GM21576 (cell line): ENCODE data around the gene C19orf25.
A peak's percentile ranks its signal among the peaks of the same experiment; 100 is the strongest.

Experiments used
- ATAC-seq: cut with Tn5 transposase; IDR thresholded peaks from one replicate; pipeline ENCODE4 v1.9.1; 2021; ENCODE audit warnings: mild to moderate bottlenecking, moderate library complexity; ENCODE audit not compliant: unreplicated experiment

Gene C19orf25

GRCh38 chr19:1496714-1497577 is 17.9 kb upstream of the C19orf25 start:
- no peak for ATAC-seq

- no peak for ATAC-seq
These were observed 17.0 kb upstream of the C19orf25 start for GRCh38 chr19:1495799-1496713.

GRCh38 chr19:1495051-1495798 is 16.2 kb upstream of the C19orf25 start:
- no peak for ATAC-seq

GRCh38 chr19:1494115-1494815 is 15.2 kb upstream of the C19orf25 start:
- no peak for ATAC-seq

- no peak for ATAC-seq
These were observed 13.5 kb upstream of the C19orf25 start for GRCh38 chr19:1492474-1493006.

GRCh38 chr19:1491849-1492170 is 12.8 kb upstream of the C19orf25 start:
- no peak for ATAC-seq

GRCh38 chr19:1491114-1491848 is 12.3 kb upstream of the C19orf25 start, which contains the start of gene REEP6:
TSS of gene REEP6 (plus strand) at chr19:1491181. CDS start at chr19:1491270, 89 bp downstream.
- ATAC-seq, result no peak

- ATAC-seq, result peak; percentile 78
These were observed 11.5 kb upstream of the C19orf25 start, which contains the start of gene PCSK4 for GRCh38 chr19:1490311-1491113. TSS of gene PCSK4 (minus strand) at chr19:1490350. CDS start at chr19:1490346, 4 bp downstream.

- ATAC-seq, result no peak
These were observed 10.7 kb upstream of the C19orf25 start for GRCh38 chr19:1489463-1490310.

- no peak for ATAC-seq
These were observed 9.2 kb upstream of the C19orf25 start for GRCh38 chr19:1488282-1488601.

- no peak for ATAC-seq
These were observed 8.7 kb upstream of the C19orf25 start for GRCh38 chr19:1487576-1488281.

- no peak for ATAC-seq
These were observed 7.9 kb upstream of the C19orf25 start for GRCh38 chr19:1486720-1487575.

GRCh38 chr19:1483979-1484428 is 5.0 kb upstream of the C19orf25 start:
- ATAC-seq, result no peak

GRCh38 chr19:1483131-1483978 is 4.3 kb upstream of the C19orf25 start:
- no peak for ATAC-seq
